ENCODE results near the gene SLC38A8. TPM values are rescaled to one million over a fixed set of nuclear protein-coding genes. Genes with fewer than 3 reads are reported as not detected.

SLC38A8 gene
- total RNA-seq, 3 donors from 2014 or later, result not detected

GRCh38 chr16:83973077-83973476, 69.5 kb downstream of the SLC38A8 start:
- no peak for DNase-seq
- no peak for ATAC-seq
- Histone ChIP-seq H3K36me3 (ENCODE audit: low read depth) (no peaks in the 10 kb centered on the region), H3K4me3 (no peak overlapping the region), H3K4me1 (ENCODE audit: low read depth) (no peaks in the 10 kb centered on the region), H3K9me3 (no peaks in the 10 kb centered on the region)
- TF ChIP-seq, protein P1, sequence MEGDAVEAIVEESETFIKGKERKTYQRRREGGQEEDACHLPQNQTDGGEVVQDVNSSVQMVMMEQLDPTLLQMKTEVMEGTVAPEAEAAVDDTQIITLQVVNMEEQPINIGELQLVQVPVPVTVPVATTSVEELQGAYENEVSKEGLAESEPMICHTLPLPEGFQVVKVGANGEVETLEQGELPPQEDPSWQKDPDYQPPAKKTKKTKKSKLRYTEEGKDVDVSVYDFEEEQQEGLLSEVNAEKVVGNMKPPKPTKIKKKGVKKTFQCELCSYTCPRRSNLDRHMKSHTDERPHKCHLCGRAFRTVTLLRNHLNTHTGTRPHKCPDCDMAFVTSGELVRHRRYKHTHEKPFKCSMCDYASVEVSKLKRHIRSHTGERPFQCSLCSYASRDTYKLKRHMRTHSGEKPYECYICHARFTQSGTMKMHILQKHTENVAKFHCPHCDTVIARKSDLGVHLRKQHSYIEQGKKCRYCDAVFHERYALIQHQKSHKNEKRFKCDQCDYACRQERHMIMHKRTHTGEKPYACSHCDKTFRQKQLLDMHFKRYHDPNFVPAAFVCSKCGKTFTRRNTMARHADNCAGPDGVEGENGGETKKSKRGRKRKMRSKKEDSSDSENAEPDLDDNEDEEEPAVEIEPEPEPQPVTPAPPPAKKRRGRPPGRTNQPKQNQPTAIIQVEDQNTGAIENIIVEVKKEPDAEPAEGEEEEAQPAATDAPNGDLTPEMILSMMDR (IDR thresholded peaks at IDR 0.05), result no peak
- intact Hi-C loops (cut with DNase I, micrococcal nuclease), result no loop called here

DNA sequence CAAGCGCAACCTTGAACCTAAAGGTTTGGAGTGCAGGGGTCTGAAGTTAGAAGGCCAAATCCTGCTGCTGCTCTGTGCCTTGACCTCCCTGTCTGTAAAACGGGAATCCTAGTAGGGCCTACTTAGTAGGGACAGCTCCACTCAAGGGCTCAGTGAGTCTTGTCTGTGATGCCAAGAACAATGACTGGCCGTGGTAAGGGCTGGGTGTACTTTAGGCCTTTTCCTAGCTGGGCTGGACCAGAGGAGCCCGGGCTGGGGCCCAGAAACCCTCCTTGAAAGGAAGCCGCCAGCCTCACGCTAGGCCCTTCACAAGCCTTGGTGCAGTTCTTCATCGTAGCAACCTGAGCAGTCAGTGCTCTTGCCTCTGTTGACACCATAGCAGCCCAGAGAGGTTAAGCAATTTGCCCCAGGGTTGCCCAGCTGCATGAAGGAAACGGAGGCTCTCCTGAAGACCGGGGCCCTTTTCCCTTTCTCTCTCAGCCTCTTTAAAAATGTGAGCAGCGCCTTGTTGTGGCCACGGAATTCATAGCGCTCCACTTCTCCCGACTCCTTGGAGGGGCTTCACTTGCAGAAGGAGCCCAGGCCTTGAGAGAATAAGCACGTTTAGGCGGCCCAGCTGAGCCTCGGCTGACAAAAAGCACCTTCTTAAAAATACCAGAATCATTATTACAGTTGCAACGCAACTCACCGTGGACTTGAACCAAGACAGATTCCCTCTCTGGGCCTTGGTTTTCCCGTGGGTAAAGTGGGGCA, 70.2 kb downstream of the SLC38A8 start:
- intact Hi-C loops (cut with DNase I, micrococcal nuclease), result no loop called here
- no peak for DNase-seq
- no peak overlapping the region for H3K4me3 ChIP-seq
- no peak for ATAC-seq
- H3K9me3 ChIP-seq, result no peaks in the 10 kb centered on the region
- H3K36me3 ChIP-seq (ENCODE audit: low read depth), result no peaks in the 10 kb centered on the region
- TF ChIP-seq, protein P1 (IDR thresholded peaks at IDR 0.05), result no peak
- H3K4me1 ChIP-seq (ENCODE audit: low read depth), result no peaks in the 10 kb centered on the region

GRCh38 chr16:83971165-83972130, 71.1 kb downstream of the SLC38A8 start:
- intact Hi-C loops (cut with DNase I, micrococcal nuclease), result no loop called here
- DNase-seq (no peak), ATAC-seq (no peak)
- Histone ChIP-seq H3K4me3 (no peak overlapping the region), H3K36me3 (ENCODE audit: low read depth) (no peaks in the 10 kb centered on the region), H3K9me3 (no peaks in the 10 kb centered on the region), H3K4me1 (ENCODE audit: low read depth) (no peaks in the 10 kb centered on the region)
- TF ChIP-seq, protein P1 (IDR thresholded peaks at IDR 0.05), result no peak

DNA sequence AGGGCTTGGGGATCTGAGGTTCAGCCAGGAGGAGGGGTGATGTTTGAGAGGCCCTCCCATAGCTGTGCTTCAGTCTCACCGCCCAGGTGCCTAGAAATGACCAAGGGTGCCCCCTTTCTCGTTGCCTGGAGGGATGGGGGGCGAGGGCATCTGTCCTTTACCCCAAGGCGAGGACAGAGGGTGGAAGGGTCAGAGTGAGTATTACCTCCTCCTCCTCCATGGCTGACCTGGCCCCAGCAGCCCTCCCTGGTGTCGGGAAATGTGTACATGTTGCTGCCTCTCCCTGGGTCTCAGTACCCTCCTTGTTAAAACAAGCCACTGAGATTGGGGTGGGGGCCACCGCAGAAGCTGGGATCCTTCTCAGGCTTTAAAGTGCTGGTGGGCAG, 72.2 kb downstream of the SLC38A8 start:
- intact Hi-C loops (cut with DNase I, micrococcal nuclease), result no loop called here
- Histone ChIP-seq H3K36me3 (ENCODE audit: low read depth) (no peaks in the 10 kb centered on the region), H3K4me3 (no peak overlapping the region), H3K9me3 (no peaks in the 10 kb centered on the region), H3K4me1 (ENCODE audit: low read depth) (no peaks in the 10 kb centered on the region)
- ATAC-seq, result no peak
- TF ChIP-seq, protein P1 (IDR thresholded peaks at IDR 0.05), result no peak
- DNase-seq, result no peak

- ATAC-seq (no peak), DNase-seq (no peak)
Observed at GRCh38 chr16:83969771-83970429, 72.7 kb downstream of the SLC38A8 start.

More at GRCh38 chr16:83969771-83970429, 72.7 kb downstream of the SLC38A8 start:
- H3K9me3 ChIP-seq, result no peaks in the 10 kb centered on the region
- H3K36me3 ChIP-seq (ENCODE audit: low read depth), result no peaks in the 10 kb centered on the region
- H3K4me1 ChIP-seq (ENCODE audit: low read depth), result no peaks in the 10 kb centered on the region
- H3K4me3 ChIP-seq, result no peak overlapping the region
- TF ChIP-seq, protein P1 (IDR thresholded peaks at IDR 0.05), result no peak
- intact Hi-C loops (cut with DNase I, micrococcal nuclease), result loop anchor here (5.0 to 10.0 kb wide), 3 partner anchors 92 to 515 kb away; no protein-coding TSS in a partner anchor
